KMS-11 (cell line): ENCODE results near the gene VWC2.

Experiments
- H2AFZ ChIP-seq: fragments of 200-600 bp; sonication (generic); 2 replicates; pipeline ENCODE4 v1.6.1; 2016; ENCODE audit warnings: antibody characterized with exemption, mixed run types, low read depth
- H3K27ac ChIP-seq: fragments of 200-600 bp; sonication (generic); 2 replicates; pipeline ENCODE4 v1.6.1; 2016; ENCODE audit warnings: mild to moderate bottlenecking, mixed run types
- H3K27me3 ChIP-seq: fragments of 200-600 bp; sonication (generic); 2 replicates; pipeline ENCODE4 v1.6.1; 2017; ENCODE audit warnings: mild to moderate bottlenecking, low read depth, mixed run types, moderate library complexity; ENCODE audit not compliant: insufficient read depth
- H3K36me3 ChIP-seq: fragments of 200-600 bp; sonication (generic); 2 replicates; pipeline ENCODE4 v1.6.1; 2017; ENCODE audit warnings: mild to moderate bottlenecking, mixed run types; ENCODE audit not compliant: insufficient read depth
- H3K4me1 ChIP-seq: fragments of 200-600 bp; sonication (generic); 2 replicates; pipeline ENCODE4 v1.6.1; 2016; ENCODE audit warnings: mild to moderate bottlenecking, low read depth, mixed run types; ENCODE audit not compliant: poor library complexity, severe bottlenecking
- H3K4me2 ChIP-seq: fragments of 200-600 bp; sonication (generic); 2 replicates; pipeline ENCODE4 v1.7.0; 2016; ENCODE audit warnings: mild to moderate bottlenecking, mixed run types
- H3K4me3 ChIP-seq: fragments of 200-600 bp; sonication (generic); IDR thresholded peaks from 2 replicates; pipeline ENCODE4 v1.6.1; 2017; ENCODE audit warnings: low read depth, low read length, mixed read lengths; ENCODE audit not compliant: insufficient read depth
- H3K79me2 ChIP-seq: fragments of 200-600 bp; sonication (generic); 2 replicates; pipeline ENCODE4 v1.6.1; 2016; ENCODE audit warnings: low read depth, mixed run types; ENCODE audit not compliant: insufficient read depth
- H3K9ac ChIP-seq: fragments of 200-600 bp; sonication (generic); 2 replicates; pipeline ENCODE4 v1.6.1; 2016; ENCODE audit warnings: mild to moderate bottlenecking, mixed run types
- H4K20me1 ChIP-seq: fragments of 200-600 bp; sonication (generic); 2 replicates; pipeline ENCODE4 v1.6.1; 2016; ENCODE audit warnings: mild to moderate bottlenecking, mixed run types; ENCODE audit not compliant: insufficient read depth
- TF ChIP-seq, protein P1 (sequence below): fragments of 200-600 bp; sonication (generic); conservative IDR thresholded peaks from 2 replicates; pipeline ENCODE4 v1.6.1; 2017; ENCODE audit warnings: low read depth, mild to moderate bottlenecking, antibody characterized with exemption, low read length, moderate library complexity, mixed read lengths

Gene VWC2

DNA sequence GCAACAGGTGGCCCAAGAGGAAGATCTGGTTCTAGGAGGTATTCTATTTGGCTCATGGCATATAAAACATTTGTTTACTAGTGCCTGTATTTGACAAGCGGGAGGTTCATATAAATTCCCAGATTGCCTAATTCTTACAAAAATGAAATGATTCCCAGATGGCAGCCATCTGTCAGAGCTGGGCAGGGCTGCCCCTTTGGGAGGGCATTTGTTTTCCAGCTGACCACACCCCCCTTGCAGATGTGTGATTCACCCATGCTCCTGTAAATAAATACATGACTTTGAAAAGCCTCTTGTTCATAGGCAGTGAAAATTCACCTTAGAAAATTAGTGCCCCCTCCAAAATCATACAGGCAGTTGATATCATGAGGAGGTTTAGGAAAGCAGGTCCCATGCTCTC is 8.6 kb downstream of the VWC2 start:
- Histone ChIP-seq H2AFZ (no peak overlapping the region), H3K9ac (no peak overlapping the region), H3K27ac (no peak overlapping the region), H3K27me3 (no peaks in the 10 kb centered on the region), H3K36me3 (no peaks in the 10 kb centered on the region), H3K79me2 (no peaks in the 10 kb centered on the region), H3K4me2 (no peak overlapping the region), H4K20me1 (no peaks in the 10 kb centered on the region), H3K4me3 (no peak overlapping the region), H3K4me1 (peaks cover 13% of the 10 kb centered on the region)
- TF ChIP-seq, protein P1, sequence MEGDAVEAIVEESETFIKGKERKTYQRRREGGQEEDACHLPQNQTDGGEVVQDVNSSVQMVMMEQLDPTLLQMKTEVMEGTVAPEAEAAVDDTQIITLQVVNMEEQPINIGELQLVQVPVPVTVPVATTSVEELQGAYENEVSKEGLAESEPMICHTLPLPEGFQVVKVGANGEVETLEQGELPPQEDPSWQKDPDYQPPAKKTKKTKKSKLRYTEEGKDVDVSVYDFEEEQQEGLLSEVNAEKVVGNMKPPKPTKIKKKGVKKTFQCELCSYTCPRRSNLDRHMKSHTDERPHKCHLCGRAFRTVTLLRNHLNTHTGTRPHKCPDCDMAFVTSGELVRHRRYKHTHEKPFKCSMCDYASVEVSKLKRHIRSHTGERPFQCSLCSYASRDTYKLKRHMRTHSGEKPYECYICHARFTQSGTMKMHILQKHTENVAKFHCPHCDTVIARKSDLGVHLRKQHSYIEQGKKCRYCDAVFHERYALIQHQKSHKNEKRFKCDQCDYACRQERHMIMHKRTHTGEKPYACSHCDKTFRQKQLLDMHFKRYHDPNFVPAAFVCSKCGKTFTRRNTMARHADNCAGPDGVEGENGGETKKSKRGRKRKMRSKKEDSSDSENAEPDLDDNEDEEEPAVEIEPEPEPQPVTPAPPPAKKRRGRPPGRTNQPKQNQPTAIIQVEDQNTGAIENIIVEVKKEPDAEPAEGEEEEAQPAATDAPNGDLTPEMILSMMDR: no peak

DNA sequence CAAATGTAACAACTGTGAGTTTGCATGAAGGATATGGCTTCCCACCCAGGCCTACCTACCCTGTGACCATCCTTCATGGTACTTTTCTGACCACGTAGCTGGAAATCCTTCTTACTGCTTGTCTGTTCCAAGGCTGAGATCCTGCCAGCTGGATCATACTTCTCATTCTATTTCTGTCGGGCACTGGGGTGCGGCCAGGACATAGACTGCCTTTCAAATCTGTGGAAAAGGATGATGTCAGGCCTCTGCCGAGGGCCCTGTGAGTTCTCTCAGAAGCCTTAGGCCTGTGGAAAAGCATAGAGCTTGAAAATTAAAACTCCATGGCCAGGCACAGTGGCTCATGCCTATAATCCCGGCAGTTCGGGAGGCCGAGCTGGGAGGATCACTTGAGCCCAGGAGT is 10.0 kb downstream of the VWC2 start:
- Histone ChIP-seq H3K79me2 (no peaks in the 10 kb centered on the region), H2AFZ (no peak overlapping the region), H3K36me3 (no peaks in the 10 kb centered on the region), H4K20me1 (no peaks in the 10 kb centered on the region), H3K4me2 (no peak overlapping the region), H3K4me1 (peaks cover 11% of the 10 kb centered on the region), H3K27ac (no peak overlapping the region), H3K9ac (no peak overlapping the region), H3K4me3 (no peak overlapping the region), H3K27me3 (no peaks in the 10 kb centered on the region)
- TF ChIP-seq, protein P1: no peak

DNA sequence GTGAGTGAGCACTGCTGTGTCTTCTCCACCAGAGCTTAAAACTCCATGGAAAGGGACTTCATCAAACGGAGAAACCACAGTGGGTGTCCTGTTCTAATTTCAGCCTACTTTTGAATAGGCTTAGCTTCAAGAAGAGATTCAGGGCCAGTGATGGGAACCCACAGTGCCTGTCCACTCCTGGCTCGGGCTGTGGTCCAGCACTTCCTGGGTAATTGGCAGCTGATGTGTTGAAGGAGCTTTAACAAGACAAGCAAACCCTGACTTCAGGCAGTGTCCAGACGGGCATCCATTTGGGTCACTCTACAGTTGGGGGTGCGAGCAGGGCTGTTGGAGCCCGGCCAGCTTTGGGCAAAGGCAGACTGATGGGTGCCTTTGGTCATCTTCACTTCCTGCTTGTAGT is 14.5 kb downstream of the VWC2 start:
- Histone ChIP-seq H3K36me3 (no peaks in the 10 kb centered on the region), H3K79me2 (no peaks in the 10 kb centered on the region), H3K4me1 (peaks cover 7% of the 10 kb centered on the region), H3K4me2 (no peak overlapping the region), H4K20me1 (no peaks in the 10 kb centered on the region), H3K27me3 (no peaks in the 10 kb centered on the region), H2AFZ (no peak overlapping the region), H3K4me3 (no peak overlapping the region), H3K27ac (no peak overlapping the region), H3K9ac (no peak overlapping the region)
- TF ChIP-seq, protein P1: no peak

DNA sequence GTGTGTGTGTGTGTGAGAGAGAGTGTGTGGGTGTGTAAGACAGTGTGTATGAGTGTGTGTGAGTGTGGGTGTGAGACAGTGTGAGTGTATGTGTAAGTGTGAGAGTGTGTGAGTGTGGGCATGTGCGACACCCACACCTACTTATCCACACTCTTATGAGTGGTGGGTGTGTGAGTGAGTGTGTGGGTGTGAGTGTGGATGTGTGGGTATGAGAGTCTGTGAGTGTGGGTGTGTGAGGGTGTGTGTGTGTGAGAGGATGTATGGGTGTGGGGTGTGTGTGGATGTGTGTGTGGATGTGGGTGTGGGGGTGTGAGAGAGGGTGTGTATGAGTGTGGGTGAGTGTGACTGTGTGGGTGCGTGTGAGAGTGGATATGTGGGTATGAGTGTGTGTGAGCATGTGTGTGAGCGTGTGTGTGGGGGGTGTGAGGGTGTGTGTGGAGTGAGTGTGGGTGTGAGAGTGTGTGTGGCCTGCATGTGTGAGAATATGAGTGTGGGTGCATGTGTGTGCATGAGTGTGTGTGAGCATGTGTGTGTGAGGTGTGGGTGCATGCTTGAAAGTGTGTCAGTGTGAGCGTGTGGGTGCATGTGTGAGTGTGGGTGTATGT is 15.1 kb downstream of the VWC2 start:
- no peak overlapping the region for H3K4me3 ChIP-seq
- peaks cover 7% of the 10 kb centered on the region for H3K4me1 ChIP-seq
- no peaks in the 10 kb centered on the region for H4K20me1 ChIP-seq
- no peaks in the 10 kb centered on the region for H3K36me3 ChIP-seq
- no peak overlapping the region for H2AFZ ChIP-seq
- H3K79me2 ChIP-seq: no peaks in the 10 kb centered on the region
- H3K27ac ChIP-seq: no peak overlapping the region
- no peaks in the 10 kb centered on the region for H3K27me3 ChIP-seq
- H3K4me2 ChIP-seq: no peak overlapping the region
- H3K9ac ChIP-seq: no peak overlapping the region
- TF ChIP-seq, protein P1: no peak
